ENCODE measurements around the gene ACTR3C. TPM values are rescaled to one million over a fixed set of nuclear protein-coding genes. Genes with fewer than 3 reads are reported as not detected.
"Not testable (repeated sequence)": the region's sequence is repeated elsewhere in the genome, so short reads cannot be mapped to it uniquely, and the experiment has no call there.

ACTR3C gene
- total and polyA plus RNA-seq, 8 donors: 9.0 to 26.5 (median 17.2) TPM

DNA sequence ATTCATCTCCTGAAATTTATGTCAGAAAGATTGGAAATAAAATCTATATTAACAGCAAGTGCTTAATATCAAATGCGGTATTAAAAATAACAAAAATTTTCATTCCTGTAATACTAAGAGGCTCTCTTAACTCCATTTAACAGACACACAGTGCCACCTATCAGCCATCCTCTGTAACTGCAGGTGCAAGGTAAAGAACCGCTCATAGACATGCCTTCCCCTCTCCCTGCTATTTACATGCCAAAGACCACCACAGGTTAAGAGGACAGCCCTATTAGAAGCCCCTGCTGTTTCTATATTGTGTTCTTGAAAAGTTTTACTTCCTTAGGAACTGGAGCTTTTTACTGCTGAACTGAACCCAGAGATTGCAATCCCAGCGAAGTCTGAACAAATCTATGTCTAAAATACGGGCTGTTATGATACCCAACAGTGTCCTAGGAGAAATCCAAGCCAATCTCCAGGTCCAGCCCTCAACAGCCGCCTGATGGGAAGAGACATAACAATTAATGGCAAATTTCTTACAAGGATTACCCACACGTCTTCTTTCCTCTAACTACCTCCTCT, 47.1 kb downstream of the ACTR3C start:
- H3K4me1 ChIP-seq; intact Hi-C loops (cut with DNase I); H3K4me3 ChIP-seq; H3K27ac ChIP-seq; H3K9me3 ChIP-seq; H3K27me3 ChIP-seq; FAIRE-seq; H3K36me3 ChIP-seq: not testable (repeated sequence)
- WGBS, 2 donors: 49 to 54% methylated on average over 6 of the region's 6 CpGs
- peak in 1 of 6 donors; percentile 47 for DNase-seq
- ATAC-seq: peak; percentile 67 to 93 (median 88)
- TF ChIP-seq, protein P1, sequence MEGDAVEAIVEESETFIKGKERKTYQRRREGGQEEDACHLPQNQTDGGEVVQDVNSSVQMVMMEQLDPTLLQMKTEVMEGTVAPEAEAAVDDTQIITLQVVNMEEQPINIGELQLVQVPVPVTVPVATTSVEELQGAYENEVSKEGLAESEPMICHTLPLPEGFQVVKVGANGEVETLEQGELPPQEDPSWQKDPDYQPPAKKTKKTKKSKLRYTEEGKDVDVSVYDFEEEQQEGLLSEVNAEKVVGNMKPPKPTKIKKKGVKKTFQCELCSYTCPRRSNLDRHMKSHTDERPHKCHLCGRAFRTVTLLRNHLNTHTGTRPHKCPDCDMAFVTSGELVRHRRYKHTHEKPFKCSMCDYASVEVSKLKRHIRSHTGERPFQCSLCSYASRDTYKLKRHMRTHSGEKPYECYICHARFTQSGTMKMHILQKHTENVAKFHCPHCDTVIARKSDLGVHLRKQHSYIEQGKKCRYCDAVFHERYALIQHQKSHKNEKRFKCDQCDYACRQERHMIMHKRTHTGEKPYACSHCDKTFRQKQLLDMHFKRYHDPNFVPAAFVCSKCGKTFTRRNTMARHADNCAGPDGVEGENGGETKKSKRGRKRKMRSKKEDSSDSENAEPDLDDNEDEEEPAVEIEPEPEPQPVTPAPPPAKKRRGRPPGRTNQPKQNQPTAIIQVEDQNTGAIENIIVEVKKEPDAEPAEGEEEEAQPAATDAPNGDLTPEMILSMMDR (IDR thresholded peaks at IDR 0.05): peak; percentile 24 to 80 (median 70)

DNA sequence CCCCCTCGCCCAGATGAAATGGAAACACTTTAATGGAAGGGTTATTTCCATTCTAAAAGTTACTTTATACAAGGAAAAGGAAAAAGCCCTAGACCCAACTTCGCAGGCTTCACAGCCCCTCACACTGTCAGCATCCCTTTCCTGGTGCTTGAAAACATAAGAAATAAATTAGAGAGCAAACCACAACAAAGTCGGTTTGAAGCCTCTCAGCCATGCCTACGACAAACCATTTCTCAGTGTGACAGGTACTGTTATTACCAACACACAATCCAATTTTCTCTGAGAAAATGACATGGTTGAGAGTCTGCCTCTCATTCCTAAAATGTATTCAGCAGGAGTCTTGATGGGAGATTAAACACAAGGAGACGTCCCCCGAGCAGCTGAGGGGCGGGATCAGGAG, 51.4 kb downstream of the ACTR3C start:
- DNase-seq; H3K4me3 ChIP-seq; H3K36me3 ChIP-seq; H3K9me3 ChIP-seq; H3K27ac ChIP-seq; intact Hi-C loops (cut with DNase I); H3K4me1 ChIP-seq; ATAC-seq; FAIRE-seq; H3K27me3 ChIP-seq: not testable (repeated sequence)
- WGBS, 2 donors: 90 to 91% methylated on average over 5 to 6 of the region's 7 CpGs

DNA sequence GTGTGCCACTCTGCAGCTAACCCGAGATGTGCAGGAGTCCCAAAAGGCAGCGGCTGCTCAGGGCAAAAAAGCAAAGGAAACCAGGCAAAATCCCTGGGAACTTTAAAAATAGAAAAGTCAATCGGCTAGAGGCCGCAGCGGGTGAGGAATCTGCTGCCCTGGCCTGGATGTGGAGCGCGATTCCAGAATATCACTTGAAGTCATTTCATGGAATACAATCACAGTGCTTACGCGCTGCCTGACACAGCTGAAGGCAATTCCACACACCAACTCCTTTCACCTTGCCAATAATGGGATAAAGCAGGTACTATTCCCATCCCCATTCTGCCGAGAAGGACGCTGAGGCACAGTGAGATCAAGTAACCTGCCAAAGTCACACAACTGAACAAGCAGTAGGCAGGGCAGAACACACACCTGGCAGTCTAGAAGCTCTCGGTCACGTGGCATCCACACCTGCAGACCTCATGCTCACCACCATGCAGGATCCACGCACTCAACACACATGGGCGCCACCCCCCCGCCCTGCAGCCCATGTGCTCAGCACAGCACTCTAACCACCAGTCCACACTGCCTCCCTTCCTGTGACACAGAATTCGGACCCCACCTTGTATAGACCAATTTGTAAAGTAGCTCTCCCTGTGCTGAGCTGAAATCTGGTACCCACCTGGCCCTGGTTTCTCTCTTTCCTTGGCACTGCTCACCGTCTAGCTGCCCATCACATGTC, 53.1 kb downstream of the ACTR3C start:
- DNase-seq; H3K27ac ChIP-seq; intact Hi-C loops (cut with DNase I); H3K4me1 ChIP-seq; H3K27me3 ChIP-seq; H3K36me3 ChIP-seq; H3K4me3 ChIP-seq; FAIRE-seq; ATAC-seq; H3K9me3 ChIP-seq: not testable (repeated sequence)
- WGBS, 2 donors: 92 to 93% methylated on average over 8 to 10 of the region's 18 CpGs

DNA sequence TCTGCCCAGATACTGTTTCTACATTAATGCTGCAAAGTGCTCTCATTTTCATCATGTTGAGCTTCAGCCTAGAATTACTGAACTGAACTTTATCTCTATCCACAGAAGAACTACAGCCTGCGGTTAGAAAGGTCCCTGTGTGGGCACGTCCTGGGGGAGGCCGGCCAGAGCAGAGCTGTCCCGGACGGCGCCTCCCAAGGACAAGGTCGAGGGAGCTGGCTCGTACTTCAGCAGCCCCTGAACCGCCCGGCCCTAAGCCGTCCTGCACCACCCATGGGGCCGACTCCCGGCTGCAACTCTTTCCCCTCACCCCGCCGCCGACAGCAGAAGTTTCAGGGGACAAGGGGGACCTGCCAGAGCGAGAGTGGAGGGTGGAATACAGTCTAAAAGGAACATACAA, 54.5 kb downstream of the ACTR3C start:
- DNase-seq; H3K27me3 ChIP-seq; H3K27ac ChIP-seq; H3K9me3 ChIP-seq; H3K36me3 ChIP-seq; H3K4me3 ChIP-seq; intact Hi-C loops (cut with DNase I); FAIRE-seq; H3K4me1 ChIP-seq; ATAC-seq: not testable (repeated sequence)
- no CpG with 5 or more reads among the region's 17 CpGs for WGBS, 2 donors

DNA sequence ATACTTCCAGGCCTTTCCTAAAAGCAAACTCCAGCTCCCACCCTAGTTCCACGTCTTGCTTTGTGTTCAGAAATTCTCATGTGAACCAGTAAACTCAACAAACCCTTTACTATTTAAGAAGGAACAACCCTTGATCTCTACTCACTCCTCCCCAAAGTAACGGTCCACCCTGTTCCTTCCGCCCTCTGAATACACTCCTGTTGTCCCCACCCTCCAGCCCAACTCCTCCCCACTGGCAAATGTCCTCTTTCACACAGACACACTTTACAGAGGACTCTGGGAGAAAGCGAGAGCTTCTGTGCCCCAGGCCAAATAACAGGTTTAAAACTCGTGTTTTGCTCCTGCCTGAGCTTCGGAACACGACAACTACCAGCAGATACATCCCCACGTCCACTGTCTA, 55.1 kb downstream of the ACTR3C start:
- ATAC-seq; DNase-seq; H3K36me3 ChIP-seq; intact Hi-C loops (cut with DNase I); H3K4me3 ChIP-seq; H3K27ac ChIP-seq; H3K9me3 ChIP-seq; H3K27me3 ChIP-seq; H3K4me1 ChIP-seq; FAIRE-seq: not testable (repeated sequence)
- WGBS, 2 donors: 67 to 100% methylated on average over 1 of the region's 8 CpGs

DNA sequence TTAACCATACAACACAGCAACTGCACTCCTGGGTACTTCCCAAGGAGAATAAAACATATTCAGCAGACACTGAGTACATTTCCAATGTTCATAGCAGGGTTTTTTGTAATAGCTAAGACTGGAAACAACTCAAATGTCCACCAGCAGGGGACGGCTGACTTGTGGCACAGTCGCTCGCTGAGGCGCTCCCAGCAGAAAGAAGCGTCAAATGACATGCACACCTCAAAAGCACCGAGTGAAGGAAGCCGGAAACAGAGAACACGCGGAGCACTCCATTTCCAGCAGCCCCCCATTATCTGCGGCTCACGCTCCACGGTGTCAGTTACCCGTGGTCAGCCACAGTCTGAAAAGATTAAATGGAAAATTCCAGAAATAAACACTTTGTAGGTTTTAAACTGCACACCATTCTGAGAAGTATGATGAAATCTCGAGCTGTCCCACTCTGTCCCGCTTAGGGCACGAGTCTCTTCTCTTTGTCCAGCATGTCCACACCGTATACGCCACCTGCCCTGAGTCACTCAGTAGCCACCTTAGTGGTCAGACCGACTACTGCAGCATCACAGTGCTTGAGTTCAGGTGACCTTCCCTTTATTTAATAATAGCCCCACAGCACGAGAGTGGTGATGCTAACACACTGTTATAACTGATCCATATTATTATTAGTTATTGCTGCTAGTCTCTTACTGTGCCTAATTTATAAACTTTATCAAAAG, 56.2 kb downstream of the ACTR3C start:
- FAIRE-seq; H3K4me3 ChIP-seq; H3K4me1 ChIP-seq; DNase-seq; intact Hi-C loops (cut with DNase I); ATAC-seq; H3K27ac ChIP-seq; H3K9me3 ChIP-seq; H3K36me3 ChIP-seq; H3K27me3 ChIP-seq: not testable (repeated sequence)
- 86 to 89% methylated on average over 20 of the region's 20 CpGs for WGBS, 2 donors

DNA sequence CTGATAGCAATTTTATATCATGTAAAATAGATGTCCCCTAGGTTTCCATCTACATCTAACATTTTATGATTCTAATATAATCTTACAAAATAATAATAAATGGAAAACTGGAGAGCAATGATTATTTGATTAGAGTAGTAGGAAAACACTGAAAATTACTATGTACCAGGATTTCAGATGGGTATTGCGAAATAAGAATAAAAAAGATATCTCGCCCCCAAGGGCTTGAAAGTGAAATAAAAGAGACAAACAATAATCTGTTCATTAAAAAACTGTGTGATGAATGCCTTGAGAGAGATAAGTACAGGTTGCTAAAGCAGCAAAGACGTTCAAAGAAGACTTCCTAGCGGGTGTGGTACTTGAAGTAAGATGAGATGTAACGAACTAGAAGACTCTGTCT, 60.7 kb downstream of the ACTR3C start:
- H3K36me3 ChIP-seq; ATAC-seq; H3K9me3 ChIP-seq; intact Hi-C loops (cut with DNase I); H3K4me3 ChIP-seq; H3K4me1 ChIP-seq; H3K27ac ChIP-seq; DNase-seq; FAIRE-seq; H3K27me3 ChIP-seq: not testable (repeated sequence)
- 87 to 94% methylated on average over 5 of the region's 5 CpGs for WGBS, 2 donors

DNA sequence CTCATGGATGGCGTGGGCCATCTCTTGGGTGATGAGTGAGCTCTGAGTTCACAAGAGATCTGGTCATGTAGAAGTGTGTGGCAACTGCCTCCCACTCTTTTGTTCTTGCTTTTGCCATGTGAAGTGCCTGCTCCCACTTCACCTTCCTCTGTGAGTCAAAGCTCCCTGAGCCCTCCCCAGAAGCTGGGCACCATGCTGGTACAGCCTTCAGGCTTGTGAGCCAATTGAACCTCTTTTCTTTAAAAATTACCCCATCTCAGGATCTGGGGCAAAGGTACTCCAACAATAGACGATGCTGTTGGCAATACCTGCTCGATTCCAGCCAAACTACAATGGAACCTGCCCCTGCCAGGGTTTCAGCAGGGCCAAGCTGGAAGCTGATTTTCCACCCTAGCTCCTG, 75.6 kb downstream of the ACTR3C start:
- H3K4me1 ChIP-seq; DNase-seq; intact Hi-C loops (cut with DNase I); FAIRE-seq; ATAC-seq; H3K36me3 ChIP-seq; H3K9me3 ChIP-seq; H3K27me3 ChIP-seq; H3K4me3 ChIP-seq; H3K27ac ChIP-seq: not testable (repeated sequence)
- 89 to 94% methylated on average over 2 of the region's 3 CpGs for WGBS, 2 donors

DNA sequence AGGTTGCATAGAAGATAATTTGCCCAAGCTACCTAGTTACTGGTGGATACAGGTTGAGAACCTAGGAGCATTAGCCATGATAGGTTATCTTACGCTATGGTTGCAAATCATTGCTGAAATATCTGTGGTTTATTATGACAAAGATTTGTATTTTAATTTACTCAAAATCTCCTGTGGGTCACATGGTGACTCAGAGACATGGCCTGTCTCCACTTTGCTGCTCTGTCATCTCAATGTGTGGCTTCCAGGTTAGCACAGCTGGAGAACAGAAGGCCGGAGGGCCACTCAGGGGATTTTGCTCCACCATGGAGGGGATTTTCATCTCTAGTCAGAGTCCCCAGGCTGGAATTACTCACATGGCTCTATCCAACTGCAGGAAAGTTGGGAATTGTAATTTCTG, 78.1 kb downstream of the ACTR3C start:
- H3K36me3 ChIP-seq; H3K9me3 ChIP-seq; H3K4me1 ChIP-seq; H3K27ac ChIP-seq; FAIRE-seq; ATAC-seq; H3K4me3 ChIP-seq; DNase-seq; H3K27me3 ChIP-seq; intact Hi-C loops (cut with DNase I): not testable (repeated sequence)
- 93% methylated on average over 2 of the region's 2 CpGs for WGBS, 2 donors

DNA sequence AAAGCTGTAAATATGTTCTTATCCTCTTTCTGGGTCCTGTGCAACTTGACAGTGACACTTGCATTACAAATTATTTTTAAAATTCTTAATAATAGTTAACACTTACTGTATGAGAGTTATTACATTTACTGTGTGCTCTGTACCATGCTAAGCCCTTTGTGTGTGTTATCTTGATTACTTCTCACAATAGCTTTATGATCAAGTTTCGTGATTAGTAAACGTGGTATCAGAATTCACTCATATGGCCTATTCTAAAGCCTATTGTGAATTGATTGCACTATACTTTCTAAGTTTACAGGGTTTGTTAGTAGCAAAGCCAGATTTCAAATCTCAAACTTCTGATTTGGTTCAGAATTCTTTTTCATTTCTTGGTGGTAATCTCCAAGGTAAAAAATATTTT, 80.4 kb downstream of the ACTR3C start:
- ATAC-seq; H3K9me3 ChIP-seq; DNase-seq; H3K4me1 ChIP-seq; H3K27ac ChIP-seq; FAIRE-seq; intact Hi-C loops (cut with DNase I); H3K4me3 ChIP-seq; H3K27me3 ChIP-seq; H3K36me3 ChIP-seq: not testable (repeated sequence)
- 83 to 90% methylated on average over 2 of the region's 2 CpGs for WGBS, 2 donors

DNA sequence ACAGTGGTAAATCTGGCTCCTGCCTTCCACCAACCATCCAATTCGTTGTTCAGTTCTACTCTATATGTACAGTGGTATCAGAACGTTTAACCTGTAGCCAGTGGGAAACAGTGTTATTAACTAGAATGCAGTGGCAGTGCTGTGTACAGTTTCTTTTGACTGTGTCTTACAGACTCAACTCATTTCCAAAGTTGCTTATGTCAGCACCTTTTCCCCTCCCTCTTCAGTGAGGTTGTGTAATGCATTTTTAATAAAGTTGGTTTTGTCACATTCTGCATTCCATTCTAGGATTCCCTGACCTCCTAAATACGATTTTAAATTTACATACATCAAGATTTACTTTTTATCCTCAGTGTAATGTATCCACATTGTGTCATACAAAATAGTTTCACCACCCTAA, 97.9 kb downstream of the ACTR3C start:
- DNase-seq; H3K27me3 ChIP-seq; H3K4me1 ChIP-seq; FAIRE-seq; H3K4me3 ChIP-seq; H3K27ac ChIP-seq; ATAC-seq; H3K9me3 ChIP-seq; intact Hi-C loops (cut with DNase I); H3K36me3 ChIP-seq: not testable (repeated sequence)
- 64 to 71% methylated on average over 3 of the region's 3 CpGs for WGBS, 2 donors
